Activated T-cell treated with anti-CD3 and anti-CD28 coated beads for 24 hours (primary cell): Measurements from ENCODE around the gene SLC39A5.

Source experiments
- DNase-seq: peaks from one replicate; pipeline ENCODE4 v3.0.0-alpha.2; 2020; ENCODE audit warnings: low read depth

Gene SLC39A5

DNA sequence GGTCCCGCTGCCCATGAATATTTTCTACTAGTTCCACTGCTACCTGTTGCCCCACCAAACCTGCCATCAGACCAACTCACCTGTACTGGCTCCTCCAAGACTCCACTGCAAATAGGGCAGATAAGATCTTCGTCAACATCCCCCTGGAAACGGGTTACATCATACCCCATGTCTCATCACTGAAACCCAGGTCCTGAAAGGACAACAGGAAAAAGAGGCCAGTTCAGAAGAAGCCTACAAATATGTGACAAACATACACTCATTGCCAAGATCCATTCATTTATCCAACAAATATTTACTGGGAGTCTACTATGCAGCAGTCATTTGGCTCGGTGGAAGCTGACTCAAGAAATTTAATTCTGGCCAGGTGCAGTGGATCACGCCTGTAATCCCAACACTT, 16.0 kb upstream of the SLC39A5 start:
- DNase-seq: no peak

DNA sequence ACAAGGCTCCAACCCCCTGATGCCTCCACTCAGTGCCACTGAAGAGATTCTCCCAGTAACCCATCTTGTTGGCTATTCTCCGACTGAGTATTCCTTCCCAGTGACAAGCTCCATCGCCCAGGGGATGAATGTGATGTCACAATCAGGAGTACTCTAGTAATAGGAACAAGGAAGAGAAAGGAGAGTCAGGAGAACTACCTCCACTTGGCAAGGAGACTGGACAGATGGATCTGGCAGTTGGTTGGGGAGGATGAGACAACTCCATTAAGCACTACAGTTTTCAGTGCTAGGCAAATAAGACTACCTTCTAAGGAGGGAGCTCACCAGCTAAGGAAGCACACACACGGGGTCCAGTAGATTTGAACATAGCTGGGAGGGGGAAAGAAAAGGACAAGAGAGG, 13.4 kb upstream of the SLC39A5 start:
- DNase-seq: no peak

DNA sequence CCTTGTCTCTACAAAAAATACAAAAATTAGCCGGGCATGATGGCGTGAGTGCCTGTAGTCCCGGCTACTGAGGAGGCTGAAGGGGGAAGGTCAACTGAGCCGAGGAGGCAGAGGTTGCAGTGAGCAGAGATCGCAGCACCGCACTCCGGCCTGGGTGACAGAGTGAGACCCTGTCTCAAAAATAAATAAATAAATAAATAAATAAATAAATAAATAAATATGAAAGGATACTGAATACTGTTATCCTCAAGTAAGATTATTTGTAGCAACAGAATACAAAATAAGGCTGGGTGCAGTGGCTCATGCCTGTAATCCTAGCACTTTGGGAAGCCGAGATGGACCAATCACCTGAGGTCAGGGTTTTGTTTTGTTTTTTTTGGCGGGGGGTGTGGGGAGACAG, 10.0 kb upstream of the SLC39A5 start:
- no peak for DNase-seq

DNA sequence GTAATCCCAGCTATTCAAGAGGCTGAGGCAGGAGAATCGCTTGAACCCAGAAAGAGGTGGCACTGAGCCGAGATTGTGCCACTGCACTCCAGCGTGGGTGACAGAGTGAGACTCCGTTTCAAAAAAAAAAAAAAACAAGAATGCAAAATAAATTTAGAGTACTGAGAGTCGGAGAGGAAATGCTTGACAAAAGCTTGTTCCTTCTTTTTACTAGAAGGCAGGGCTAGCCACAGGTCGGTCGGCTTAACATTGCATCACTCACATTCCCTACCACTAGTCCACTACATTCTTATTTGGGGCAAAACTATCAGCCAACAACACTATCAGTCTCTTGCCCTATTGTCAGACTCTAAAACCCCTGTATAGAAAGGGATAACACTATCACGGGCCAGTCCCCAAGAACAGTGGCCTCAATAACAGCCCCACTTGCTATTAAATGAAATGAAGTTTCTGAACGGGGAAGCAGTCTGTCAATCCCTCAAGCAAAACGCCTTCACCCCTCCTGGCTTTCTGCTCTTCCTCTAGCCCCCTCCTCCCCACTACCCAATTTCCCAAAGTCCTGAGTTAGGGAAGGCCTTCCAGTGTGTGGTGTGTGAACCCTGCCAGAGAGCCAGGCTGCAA, 9.1 kb upstream of the SLC39A5 start:
- no peak for DNase-seq

DNA sequence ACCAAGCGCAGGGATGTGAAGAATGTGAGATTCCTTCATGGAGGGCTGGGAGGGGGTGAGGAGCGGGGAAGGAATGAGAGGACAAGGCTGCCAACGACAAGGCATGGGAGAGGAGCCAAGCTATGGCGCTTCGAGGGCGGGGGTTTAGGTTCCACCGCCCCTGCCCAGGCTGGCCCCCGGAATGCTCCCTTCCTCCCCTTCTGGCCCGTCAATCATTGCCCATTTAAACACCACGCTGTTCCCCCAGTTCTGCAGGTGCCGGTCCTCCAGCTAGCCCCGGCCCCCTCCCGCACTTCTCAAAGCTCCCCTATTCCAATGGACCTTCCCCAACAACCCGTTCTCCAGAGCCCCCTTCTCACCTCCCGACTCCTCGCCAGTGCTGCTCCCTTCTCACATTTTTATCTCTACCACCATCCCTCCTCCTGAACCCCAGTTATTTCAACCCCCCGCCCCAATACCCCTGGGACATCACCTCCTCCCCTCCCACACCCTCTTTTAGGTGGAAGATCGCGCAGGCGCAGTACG, 8.6 kb upstream of the SLC39A5 start:
- no peak for DNase-seq

DNA sequence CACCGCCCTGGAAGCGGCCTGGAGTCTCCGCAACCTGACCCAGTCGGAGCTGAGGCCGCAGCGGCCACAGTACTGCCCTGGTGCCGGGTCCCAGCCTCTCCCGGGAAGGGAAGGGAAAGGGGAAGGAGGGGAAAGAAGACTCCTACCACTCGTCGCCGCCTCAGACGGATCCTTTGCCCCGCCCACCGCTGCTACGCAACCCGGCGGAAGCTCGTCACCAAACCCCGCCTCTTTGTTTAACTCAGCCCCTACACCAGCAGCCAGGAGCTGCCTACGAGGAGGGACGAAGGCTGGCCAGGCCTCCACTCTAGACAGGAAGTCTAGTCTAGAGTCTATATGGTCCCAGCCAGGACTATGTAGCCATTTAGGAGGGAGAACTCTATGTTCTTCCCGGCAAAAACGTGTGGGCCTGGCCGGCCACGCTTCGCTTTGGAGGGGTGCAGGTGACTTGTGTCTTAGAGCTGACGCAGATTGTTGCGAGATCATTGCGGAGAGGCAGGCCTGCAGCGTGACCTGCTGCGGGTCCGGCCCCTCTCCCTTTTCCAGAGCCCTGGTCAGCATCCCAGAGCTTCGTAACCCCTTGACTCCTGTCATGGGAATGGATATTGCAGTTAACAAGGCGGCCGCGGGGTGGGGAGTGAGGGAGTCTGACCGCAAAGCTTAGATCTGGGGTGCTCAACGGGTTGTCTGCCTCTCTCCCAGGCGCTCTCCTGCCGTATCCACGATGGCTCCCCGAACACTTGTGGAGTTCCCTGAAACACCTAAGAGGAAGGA, 7.9 kb upstream of the SLC39A5 start, which contains the start of gene RNF41:
RNF41 (minus strand) TSS at position 166 of the 774 bp plus-strand sequence. CDS start 7,875 bp downstream, outside the sequence.
- DNase-seq: peak; percentile 89

DNA sequence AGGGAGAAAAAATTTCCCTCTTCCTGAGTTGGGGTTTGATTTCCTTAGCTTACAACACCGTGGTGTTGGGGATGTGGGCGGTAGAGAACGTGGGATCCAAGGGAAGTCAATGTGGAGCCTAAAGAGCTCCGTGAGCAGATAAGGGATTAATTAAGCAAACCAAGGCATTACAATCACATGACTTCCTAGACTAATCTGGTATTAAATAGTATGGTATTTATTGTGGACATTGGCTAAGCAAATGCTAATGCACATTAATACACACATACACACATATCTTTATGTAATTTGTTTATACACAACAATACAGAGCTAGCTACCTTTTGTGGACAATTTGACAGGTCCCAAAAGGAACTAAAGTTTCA, 7.3 kb upstream of the SLC39A5 start:
- no peak for DNase-seq

DNA sequence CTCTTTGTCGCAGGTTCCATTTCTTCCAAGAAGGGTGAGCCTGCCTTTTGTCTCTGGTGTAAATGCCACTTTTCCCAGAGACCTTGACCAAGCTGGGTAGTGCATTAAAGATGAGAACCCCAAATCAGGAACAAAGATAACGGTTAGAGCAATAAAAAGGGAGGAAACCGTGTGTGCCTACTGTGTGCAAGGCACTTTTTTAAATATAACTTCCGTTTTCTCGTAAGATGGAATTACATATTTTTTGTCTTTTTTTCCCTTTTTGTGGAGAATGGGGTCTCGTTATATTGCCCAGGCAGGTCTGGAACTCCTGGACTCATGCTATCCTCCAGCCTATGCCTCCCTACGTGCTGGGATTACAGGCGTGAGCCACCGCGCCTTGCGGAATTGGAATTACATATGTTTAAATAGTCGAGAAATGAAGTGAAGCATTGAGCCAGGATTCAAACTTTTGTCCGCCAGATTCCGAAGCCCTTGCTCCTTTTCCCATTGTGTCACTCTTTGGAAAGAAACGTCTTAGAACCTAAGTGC, 6.2 kb upstream of the SLC39A5 start:
- DNase-seq: no peak

DNA sequence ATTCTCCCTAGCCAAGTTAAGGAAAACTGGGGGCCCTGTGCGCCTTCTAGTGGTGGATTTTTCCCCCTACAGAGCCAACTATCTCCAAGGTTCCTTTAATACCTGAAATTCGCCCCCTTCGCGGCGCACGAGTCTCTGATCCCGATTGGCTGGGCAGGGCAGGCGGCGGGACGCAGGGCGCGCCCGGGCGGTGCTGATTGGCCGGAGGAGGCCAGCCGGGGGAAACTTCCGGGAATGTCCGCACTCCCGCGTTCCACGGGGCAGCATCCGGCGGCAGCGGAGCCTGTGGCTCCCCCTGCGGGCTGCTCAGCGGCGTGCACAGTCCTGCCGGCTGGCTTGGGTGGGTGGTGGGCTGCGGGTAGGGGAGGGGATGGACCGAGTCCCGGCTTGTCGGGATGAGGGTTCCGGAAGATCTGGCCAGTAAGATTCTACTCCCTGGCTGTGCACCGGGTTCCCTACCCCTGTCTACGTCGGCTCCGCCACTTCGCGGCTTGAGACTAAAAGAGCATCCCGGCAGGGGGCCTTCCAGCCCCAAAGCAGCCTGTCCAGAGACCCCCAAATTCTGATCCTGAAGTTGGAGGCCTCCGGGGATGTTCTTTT, 5.6 kb upstream of the SLC39A5 start, which contains the start of gene NABP2:
NABP2 (plus strand) TSS at position 241 of the 600 bp plus-strand sequence. CDS start 515 bp downstream, outside the sequence.
- DNase-seq: peak; percentile 95

DNA sequence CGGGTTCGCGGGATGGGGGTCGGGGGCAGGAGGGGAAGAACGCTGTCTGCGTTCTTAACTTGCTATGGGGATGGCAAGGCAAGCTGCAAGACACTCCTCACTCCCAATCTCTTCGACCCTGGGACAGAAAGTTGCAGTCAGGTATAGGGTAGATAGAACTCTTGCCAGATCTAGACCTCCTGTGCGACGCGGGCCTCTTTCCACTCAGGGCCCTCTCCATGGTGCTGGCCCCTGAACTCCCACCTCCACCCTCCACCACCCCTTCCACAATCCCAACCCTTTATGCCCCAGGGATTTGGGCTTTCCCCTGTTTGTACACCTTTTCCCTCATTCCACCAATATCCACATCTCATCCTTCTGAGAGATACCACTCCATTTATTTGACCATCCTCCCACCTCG, 4.9 kb upstream of the SLC39A5 start:
- DNase-seq: no peak

DNA sequence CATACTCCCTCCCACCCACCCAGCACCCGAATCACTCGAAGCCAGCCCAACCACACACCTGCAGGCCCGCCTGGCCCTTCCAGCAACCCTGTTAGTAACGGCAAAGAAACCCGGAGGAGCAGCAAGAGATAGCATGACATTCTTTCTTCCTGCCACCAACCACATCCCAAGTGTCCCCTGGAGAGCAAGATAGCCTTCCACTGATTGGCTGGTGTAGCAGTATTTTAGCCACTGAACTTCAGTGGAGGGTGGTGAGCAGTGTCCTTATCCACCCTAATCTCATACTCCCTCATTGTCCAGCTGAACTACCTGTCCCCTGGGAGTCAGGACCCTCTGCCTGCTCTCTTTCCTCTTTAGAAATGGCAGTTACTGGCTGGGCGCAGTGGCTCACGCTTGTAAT, 769 bp upstream of the SLC39A5 start:
- no peak for DNase-seq

DNA sequence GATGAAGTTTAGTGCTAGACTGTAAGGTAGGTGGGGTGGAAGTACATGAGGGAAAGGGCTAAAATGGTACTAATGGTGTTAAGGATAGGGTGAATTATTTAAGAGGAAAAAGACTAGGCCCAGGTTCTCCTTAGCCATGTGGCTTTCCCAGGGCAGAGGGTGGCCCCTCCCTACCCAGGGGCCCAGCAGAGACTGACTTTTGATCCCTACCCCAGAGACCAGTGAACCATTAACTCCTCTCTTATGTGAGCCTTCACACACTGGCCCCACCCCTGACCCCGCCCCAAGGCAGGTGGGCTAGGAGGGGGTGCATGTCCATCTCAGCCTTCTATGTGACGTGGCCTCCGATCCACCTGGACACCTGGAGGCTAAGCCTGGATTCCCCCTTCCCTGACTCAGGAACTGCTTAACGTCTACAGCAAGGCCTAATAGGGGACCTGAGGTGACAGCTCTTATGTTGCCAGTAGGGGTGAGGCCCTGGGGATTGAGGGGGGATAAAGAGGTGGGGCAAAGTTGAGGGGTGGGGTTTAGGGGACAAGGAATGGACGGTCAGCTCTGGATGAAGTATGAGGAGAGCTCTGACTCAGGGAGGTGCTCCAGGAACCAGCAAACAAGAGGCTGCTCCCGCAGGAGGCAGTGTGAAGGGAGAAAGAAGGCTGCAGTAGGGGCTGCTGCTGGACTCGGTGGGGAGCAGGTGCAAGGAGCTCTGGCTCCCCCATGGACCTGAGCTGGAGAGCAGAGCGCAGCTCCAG, 757 bp downstream of the SLC39A5 start:
- no peak for DNase-seq

DNA sequence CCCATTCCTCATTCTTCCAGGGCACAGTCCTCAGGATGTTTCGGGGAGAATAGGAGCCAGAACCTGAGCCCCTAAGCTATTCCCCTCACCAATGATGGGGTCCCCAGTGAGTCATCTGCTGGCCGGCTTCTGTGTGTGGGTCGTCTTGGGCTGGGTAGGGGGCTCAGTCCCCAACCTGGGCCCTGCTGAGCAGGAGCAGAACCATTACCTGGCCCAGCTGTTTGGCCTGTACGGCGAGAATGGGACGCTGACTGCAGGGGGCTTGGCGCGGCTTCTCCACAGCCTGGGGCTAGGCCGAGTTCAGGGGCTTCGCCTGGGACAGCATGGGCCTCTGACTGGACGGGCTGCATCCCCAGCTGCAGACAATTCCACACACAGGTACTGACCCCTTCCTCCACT, 1.3 kb downstream of the SLC39A5 start:
- DNase-seq: no peak

DNA sequence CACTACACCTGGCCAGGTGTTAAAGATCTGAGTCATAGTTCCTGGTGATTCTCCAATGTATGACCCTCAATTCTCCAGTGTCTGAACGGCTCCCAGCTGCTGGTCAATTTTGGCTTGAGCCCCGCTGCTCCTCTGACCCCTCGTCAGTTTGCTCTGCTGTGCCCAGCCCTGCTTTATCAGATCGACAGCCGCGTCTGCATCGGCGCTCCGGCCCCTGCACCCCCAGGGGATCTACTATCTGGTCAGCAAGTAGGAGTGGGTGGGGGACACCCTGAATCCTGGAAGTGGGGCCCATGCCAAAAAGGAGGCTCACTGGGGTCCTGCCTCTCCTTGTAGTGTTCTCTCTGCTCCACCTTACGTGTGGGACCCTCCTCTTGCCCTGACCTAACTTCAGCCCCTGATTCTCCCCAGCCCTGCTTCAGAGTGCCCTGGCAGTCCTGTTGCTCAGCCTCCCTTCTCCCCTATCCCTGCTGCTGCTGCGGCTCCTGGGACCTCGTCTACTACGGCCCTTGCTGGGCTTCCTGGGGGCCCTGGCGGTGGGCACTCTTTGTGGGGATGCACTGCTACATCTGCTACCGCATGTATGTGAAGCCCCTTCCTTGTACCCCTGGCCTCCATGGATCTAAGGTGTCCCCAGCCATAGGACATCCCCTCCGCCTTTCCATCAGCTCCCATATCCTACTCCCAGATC, 5.0 kb downstream of the SLC39A5 start:
- no peak for DNase-seq

DNA sequence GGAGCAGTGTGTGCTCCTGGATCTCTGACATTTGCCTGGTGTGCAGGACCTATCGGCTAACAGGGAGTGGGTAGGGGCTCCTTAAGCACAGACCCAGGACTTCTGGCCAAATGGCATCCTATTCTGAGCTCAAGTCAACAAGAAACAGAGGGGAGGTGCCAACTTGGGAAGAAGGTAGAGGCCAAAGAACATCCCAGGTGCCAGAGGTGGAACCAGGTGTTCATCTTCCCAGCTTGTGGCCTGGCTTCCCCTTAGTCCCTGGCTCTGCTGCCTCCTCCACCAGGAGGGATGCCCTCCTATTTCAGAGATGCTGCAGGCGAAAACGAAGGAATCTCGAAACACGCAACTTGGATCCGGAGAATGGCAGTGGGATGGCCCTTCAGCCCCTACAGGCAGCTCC, 6.2 kb downstream of the SLC39A5 start:
- no peak for DNase-seq

DNA sequence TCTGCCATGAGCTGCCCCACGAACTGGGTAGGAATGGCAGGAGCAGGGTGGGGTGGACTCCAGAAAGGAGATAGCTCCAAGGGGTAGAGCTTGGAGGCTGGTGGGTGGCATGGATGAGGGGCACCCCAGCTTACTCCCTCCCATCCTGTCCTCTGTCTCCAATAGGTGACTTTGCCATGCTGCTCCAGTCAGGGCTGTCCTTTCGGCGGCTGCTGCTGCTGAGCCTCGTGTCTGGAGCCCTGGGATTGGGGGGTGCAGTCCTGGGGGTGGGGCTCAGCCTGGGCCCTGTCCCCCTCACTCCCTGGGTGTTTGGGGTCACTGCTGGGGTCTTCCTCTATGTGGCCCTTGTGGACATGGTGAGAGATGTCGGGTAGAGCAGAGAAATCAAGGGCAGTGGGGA, 7.1 kb downstream of the SLC39A5 start:
- DNase-seq: no peak

DNA sequence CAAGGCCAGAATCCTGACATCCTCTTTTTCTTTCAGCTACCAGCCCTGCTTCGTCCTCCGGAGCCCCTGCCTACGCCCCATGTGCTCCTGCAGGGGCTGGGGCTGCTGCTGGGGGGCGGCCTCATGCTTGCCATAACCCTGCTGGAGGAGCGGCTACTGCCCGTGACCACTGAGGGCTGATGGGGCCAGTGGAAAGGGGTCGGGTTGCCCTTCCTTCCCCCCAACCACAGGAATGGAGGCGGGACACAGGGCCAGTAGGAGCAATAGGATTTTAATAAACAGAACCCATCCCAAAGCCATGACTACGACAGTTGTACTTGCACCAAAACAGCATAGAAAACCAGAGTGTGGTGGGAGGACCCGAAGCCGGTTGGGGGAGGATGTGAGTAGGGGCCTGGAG, 7.7 kb downstream of the SLC39A5 start:
- no peak for DNase-seq

DNA sequence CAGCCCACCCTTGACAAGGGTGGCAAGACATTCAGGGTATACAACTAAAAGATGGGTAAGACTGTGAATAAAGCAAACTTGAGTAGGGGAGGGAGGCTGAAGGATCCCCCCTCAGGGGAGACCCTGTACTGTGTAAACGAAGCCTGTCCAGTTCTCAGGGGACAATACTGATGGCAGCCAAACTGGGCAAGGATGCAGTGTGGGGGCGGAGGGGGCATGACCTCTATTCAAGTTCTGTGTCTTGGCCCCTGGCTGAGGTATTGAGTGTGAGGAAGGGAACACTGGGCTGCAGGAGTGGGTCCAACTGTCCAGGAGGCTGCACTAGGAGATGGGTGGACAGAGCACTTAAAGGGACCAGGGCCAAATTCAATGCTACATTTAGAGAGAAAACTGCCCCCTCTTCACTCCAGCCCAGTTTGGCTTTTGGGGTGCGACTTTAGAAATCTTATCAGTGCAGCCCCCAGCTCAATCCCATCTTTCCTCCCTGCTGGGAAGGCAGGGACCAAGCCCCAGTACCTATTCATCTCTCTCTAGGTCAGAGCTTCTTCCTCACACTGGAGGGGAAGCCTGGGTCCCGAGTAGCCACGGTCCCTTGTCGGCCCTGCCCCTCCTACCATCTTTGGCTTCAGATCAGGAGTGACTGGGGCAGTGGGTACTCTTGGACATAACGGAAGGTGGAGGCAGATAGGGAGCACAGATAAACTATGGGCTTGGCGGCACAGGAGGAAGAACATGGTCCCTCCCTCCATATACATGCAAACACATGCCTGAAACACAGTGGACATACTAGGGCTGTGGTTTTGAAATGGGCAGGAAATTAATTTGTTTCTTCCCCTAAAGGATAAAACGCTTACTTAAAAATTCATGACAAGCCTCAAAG, 11.8 kb downstream of the SLC39A5 start:
- DNase-seq: no peak

DNA sequence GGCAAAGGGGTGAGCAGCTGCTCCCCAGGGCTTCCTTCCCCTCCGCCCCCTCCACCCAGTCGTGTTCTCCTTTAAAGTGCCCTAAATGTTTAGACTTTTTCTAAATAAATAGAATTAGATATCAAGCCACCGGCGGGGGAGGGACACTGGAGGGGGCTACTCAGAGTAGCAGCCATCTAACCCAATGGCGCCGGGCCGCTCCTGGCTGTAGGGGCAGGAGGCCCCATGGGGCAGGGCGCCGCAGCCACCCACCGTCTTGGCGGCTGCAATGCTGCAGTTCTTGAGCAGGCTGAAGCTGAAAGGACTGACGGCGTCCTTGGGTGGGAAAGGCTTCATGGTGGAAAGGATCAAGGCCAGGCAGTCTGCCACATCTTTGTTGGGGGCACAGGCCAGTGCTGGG, 13.1 kb downstream of the SLC39A5 start:
- no peak for DNase-seq

DNA sequence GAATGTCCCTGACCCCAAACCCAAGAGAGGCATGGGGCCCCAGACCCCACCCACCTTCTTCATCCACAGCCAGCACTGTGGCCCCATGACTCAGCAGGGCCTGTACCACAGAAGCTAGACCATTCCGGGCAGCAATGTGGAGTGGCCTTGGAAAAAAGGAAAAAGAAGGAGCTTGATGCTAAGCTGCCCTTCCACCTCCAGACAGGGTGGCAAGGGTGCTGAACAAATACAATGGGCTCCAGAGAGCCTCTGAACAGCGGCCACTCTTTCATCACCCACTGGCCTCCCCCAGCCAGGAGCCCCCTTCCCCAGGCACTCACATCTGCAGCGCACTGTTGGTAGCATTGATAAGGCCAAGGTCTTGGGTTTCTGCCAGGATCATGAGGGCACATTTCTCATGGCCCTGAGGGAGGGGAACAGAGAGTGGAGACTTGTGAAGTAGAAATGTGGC, 13.9 kb downstream of the SLC39A5 start:
- DNase-seq: no peak
